ENCODE results near the gene LYPD5.
A peak's percentile ranks its signal among the peaks of the same experiment; 100 is the strongest.
"Not testable (repeated sequence)": the region's sequence is repeated elsewhere in the genome, so short reads cannot be mapped to it uniquely, and the experiment has no call there.

The LYPD5 gene, protein sequence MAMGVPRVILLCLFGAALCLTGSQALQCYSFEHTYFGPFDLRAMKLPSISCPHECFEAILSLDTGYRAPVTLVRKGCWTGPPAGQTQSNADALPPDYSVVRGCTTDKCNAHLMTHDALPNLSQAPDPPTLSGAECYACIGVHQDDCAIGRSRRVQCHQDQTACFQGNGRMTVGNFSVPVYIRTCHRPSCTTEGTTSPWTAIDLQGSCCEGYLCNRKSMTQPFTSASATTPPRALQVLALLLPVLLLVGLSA

DNA sequence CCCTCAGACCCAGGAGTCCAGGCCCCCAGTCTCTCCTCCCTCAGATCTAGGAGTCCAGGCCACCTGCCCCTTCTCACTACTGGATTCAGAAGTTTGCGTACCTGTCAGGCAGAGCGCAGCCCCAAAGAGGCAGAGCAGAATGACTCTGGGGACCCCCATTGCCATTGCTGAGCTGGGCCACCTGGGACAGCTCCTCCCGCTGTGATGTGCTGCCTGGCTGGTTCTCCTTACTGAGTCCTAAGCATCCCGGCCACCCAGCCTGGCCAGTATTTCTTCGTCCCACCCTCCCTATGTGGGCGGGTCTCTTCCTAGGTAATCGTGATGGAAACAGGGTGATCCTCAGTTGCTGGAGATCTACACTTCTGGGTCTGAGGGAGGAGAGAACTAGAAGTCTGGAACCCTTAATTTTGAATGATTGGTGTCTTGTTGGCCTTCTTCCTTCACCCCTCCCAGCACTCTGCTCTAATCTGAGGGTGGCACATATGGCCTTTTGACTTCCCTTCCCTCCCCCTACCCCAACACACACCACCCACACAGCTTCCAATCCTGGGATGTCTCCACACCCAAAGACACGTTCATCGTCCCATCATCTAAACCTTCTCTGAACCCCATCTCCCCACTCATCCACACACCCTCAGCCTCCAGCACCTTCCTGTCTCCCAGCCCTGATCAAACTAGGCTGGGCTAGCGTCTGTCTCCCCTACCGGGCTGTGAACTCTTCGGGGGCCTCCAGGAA, at the start of gene LYPD5:
Gene LYPD5, minus strand, starts transcription at position 232 of the 736 bp plus-strand sequence. Its CDS starts 67 bp downstream, at position 165.
- DNase-seq: no peak

DNA sequence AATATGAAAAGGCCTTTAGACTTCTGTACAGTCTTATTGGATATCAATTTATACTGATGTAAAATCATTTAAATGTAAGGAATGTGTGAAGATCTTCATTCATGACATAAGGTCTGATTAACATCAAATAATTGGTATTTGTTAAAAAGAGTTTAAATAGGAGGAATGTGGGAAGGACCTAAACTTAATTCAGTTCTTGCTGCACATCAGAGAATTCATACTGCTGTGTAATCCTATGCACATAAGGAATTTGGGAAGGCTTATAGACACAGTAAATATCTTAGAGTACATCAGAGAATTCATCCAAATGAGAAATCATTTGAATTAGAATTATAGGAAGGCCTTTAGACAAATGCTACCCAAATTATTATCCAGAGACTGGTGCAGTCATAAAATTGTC, 46.6 kb upstream of the LYPD5 start:
- DNase-seq: no peak

DNA sequence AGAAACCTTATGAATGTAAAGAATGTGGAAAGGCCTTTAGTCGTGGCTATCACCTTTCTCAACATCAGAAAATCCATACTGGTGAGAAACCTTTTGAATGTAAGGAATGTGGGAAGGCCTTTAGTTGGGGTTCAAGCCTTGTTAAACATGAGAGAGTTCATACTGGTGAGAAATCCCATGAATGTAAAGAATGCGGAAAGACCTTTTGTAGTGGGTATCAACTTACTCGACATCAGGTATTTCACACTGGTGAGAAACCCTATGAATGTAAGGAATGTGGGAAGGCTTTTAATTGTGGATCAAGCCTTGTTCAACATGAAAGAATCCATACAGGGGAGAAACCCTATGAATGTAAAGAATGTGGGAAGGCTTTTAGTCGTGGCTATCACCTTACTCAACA, 45.6 kb upstream of the LYPD5 start:
- no peak for DNase-seq

DNA sequence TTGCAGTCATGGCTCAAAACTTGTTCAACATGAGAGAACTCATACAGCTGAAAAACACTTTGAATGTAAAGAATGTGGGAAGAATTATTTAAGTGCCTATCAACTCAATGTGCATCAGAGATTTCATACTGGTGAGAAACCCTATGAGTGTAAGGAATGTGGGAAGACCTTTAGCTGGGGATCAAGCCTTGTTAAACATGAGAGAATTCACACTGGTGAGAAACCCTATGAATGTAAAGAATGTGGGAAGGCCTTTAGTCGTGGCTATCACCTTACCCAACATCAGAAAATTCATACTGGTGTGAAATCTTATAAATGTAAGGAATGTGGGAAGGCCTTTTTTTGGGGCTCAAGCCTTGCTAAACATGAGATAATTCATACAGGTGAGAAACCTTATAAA, 45.0 kb upstream of the LYPD5 start:
- DNase-seq: no peak

DNA sequence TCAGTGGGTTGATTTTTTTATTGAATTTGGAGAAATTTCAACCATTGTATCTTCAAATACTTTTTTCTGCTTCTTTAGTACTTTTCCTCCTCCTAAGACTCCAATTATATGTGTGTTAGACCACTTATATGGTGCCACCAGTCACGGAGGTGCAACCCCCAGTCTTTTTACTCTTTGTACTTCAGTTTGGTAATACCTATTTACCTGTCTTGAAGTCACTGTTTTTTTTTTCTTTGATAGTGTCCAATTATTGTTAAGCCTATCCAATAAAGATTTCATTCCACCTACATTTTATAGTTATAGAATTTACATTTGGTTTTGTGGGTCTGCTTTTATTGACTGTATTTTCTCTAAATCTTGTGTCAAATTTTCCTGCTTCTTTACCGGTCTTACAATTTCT, 39.8 kb upstream of the LYPD5 start:
- DNase-seq: no peak

DNA sequence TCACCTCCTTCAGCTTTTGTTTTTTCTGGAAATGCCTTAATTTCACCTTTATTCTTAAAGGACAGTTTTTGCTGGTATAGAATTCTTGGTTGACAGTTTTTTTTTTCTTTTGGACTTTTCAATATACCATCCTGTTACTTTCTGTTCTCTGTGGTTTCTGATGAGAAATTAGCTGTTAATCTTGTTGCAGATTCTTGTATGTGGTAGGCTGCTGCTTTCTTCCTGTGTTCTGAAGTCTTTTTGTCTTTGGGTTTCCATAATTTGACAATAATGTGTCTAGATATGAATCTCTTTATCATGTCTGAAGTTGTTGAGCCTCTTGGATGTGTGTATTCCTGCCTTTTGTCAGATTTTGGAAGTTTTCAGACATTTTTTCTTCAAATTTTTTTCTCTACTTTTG, 36.9 kb upstream of the LYPD5 start:
- no peak for DNase-seq

DNA sequence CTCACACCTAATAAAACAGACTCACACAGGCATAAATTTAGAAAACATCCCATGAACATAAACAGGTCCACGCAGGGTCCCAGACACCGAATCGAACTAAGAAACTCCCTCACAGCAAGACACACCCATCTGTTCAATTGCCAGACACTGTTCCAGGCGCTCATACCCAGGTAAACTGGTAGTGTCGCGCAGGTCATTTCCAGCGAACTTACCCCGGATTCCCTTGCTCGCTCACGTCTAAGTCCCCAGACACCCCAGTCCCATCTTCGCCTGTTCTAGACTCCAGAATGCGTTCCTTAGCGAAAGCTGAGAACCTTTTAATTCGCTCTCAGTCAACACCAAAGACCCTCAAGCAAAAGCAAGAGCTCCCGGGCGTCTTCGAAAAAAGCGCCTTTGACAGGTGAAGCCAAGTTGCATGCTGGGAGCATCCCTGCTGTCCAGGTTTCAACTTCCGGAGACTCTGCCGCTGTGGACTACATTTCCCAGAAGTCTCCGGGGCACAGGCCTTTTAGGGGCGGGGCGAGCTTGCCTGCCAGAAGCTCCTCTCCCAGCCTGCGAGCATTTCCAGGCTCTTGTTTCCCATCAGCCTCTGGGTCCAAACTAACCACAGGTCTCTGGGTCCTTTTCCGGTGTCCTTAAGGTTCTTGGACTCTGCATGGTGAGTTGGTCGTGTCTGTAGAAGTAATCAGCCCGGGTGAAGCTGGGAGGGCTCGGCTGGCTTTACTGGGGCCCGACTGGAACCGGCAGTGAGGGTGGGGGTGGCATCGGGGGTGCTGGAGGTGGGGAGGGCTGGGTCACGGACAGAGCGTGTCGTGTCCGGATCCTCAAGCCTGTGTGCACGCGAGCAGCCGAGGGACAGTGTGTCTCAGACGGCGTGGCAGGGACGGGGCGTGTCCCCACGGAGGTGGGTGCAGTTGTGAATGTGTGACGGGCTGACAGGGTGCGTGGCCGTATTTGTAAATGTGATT, 24.8 kb upstream of the LYPD5 start, which contains the start of gene ZNF283:
Gene ZNF283, plus strand, starts transcription at position 535 of the 968 bp plus-strand sequence. CDS start 6,184 bp downstream, outside the sequence.
- DNase-seq: peak; percentile 86

DNA sequence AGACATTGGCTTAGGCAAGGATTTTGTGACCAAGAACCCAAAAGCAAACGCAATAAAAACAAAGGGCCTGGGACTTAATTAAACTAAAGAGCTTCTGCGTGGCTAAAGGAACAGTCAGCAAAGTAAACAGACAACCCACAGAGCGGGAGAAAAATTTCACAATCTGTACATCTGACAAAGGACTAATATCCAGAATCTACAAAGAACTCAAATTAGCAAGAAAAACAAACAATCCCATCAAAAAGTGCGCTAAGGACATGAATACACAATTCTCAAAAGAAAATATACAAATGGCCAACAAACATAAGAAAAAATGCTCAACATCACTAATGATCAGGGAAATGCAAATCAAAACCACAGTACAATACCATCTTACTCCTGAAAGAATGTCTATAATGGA, 22.3 kb upstream of the LYPD5 start:
- not testable (repeated sequence) for DNase-seq

DNA sequence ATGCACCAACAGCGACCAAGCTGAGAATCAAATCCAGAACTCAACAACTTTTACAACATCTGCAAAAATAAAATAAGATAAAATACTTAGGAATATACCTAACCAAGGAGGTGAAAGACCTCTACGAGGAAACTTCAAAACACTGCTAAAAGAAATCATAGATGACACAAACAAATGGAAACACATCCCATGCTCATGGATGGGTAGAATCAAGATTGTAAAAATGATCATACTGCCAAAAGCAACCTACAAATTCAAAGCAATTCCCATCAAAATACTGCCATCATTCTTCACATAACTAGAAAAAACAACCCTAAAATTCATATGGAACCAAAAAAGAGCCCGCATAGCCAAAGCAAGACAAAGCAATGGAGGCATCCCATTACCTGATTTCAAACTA, 21.6 kb upstream of the LYPD5 start:
- DNase-seq: not testable (repeated sequence)

DNA sequence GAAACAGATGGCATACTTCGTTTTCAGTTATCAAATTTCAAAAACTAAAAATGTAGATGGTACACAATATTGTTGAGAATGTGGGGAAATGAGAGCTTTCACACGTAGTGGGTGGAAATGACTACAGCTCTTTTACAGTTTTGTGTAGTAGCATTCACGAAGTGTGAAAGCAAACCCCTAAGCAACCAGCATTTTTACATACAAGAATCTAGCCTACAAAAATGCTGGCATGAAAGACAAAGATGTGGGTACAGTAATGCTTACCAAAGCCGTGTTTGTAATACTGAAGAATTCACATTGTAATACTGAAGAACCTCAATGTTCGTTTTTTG, 18.6 kb upstream of the LYPD5 start:
- no peak for DNase-seq

DNA sequence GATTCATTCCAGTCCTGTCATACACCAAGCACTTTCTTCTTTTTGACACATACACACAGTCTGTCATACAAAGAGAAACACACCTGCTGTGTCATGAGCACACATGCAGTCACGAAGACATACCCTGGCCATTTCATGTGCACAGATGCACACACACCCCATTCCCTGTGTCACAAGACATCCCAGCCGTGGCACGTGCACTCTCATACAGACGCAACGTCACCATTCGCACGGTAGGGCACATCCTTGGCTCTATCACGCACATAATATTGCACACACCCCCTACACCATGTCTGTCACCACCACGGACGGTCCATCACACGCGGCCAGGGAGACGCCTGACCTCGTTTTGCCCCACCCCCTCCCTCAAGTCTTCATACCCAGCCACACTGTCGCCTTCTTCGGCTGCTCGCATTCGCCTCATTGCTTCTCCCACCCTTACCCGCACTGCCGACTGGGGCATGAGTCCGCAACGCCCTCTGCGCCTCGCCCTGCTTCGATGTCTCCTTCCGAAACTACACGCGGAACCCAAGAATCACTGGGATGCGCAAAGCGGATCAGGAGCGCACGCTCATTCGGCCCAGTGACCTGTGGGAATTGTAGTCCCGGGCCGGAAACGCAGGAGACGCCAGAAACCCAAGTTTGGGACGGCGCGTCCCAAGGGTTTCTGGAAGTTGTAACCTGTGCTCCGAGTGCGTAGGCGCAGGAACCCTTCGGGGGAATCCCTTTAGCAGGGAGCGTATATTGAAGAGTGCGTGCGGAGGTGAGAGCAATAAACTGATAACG, 18.0 kb upstream of the LYPD5 start:
- DNase-seq: peak; percentile 22

DNA sequence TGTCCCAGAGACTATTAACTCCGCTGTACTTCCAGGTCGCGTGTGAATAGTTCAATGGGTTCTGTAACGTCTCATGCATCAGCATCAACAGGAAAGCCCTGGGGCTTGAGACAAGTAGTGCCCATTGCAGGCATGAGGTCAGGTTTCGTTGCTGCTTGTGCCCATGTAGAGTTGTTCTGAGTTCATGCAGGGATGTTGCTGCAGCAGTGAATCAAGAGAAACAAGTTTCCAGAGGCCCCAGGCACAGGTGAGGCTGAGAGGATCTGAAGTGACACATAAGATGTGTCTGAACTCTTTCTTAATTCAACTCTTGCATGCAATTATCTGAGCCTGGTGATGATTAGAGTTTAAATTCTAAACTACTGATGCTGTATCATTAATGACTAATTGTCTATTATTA, 16.3 kb upstream of the LYPD5 start:
- DNase-seq: no peak

DNA sequence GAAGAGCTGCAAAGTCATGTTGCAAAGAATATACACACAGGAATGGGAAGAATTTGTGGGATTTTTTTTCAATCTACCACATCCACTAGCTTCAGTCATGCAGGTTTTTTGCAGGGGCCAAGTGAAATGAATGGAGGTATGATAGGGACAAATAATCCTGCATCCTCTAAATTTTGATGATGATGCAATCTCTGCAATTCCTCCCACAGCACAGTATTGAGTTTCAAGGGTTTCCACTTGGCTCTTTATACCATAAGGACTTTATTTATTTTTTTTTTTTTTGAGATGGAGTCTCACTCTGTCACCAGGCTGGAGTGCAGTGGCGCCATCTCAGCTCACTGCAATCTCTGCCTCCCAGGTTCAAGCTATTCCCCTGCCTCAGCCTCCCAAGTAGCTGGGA, 15.2 kb upstream of the LYPD5 start:
- not testable (repeated sequence) for DNase-seq

DNA sequence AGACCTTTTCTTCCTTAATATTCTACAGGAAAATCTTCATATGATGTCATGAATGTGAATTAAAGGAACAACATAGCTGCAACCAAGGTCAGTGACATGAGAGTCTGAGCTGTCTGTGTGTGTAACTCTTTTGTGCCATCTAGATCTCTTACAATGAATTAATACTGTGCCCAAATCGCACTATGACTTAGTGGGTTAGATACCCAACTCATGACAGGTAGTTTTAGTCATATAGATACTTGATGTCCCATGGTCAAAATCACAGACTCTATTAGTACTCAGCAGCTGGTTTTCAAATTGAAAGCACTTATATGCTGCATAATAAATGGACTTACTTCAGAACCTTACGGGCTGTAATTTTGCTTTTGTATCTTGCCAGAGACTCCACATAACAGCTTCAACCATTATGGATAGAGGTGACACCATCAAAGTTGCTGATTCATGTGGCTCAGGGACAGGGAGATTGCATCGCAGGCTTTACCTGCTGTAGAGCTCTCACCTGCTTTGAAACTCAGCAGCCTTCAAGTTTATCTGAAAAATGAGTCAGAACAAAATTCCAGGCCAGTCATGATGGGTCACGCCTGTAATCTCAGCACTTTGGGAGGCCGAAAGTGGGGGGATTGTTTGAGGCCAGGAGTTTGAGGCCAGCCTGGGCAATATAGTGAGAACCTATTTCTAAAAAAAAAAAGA, 12.6 kb upstream of the LYPD5 start:
- DNase-seq: no peak

DNA sequence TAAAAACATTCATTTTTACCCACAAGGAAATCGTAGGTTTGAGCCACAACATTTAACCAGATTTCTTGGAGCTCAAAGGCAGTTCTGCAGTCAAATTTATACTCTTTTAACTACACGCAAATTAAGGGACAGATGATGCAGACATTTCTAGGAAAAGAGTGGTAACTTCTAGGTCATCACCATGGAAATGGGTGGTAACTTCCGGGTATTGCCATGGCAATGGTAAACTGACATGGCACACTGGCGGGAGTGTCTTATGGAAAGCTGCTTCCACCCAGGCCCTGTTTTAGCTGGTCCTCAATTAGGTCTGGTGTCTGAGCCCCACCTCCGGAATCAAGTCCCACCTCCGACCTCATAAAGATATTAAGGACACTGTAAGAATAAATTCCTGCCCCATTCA, 10.4 kb upstream of the LYPD5 start:
- DNase-seq: no peak

DNA sequence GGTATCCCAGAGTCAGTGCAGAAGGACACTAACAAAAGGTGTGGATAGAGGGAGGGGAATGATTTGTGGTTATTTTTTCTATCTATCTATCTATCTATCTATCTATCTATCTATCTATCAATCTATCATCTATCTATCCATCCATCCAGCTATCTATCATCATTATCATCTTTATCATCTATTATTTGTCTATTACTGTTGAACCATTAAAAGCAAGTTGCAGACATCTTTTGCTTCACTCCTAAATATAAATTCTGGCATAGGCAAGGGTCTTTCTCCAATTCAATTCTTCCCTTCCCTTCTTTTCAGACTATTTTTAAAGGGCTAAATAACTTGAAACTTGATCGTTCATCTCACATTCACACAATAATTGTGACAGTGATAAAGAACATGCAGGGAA, 10.0 kb upstream of the LYPD5 start:
- no peak for DNase-seq

DNA sequence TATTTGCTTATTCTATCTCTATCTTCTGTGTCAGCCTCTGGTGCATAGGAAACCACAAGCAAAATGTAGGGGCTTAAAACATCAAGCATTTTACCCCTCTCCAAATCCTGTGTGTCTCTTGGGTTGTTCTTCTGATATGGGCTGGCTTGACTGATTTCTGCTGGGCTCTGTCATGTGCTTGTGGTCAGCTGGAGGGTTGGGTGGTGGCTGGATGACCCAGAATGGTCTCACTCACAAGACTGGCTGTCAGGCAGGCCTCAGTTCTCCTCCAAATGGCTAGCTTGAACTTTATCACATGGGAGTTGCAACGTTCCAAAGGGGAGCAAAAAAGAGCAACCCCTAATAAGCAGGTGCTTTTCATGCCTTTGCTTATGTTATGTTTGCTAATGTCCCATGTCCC, 9.6 kb upstream of the LYPD5 start:
- no peak for DNase-seq

DNA sequence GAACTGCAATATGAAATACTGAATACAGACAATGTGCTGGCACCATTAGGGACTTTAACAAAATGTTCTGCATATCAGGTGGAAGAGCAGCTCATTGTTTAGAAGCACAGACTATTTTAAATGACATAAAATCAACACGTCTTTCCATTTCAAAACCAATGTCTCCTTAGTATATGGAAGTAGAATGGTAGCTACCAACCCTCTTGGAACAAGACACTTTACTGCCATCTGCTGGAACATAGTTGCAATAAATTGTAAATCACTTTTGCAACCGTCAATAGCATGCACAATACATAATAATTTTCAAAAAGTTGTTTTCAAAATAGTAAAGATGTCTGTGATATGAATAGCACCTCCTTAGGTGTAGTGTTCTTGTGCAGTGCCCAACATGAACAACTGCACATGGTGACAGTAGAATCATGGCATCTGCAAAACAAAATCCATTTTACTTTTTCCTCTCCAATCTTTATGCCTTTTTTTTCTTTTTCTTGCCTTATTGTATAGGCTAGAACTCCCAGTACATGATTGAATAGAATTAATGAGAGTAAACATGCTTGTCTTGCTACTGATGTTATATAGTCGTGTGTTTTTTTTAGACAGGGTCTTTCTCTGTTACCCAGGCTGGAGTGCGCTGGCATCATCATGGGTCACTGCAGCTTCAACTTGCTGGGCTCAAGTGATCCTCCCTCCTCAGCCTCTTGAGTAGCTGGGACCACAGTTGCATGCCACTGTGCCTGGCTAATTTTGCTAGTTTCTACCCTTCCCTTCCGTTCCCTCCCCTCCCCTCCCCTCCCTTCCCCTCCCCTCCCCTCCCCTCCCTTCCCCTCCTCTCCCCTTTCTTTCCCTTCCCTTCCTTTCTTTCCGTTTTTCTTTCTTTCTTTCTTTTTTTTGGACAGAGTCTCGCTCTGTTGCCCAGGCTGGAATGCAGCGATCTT, 7.8 kb upstream of the LYPD5 start:
- DNase-seq: peak; percentile 19

DNA sequence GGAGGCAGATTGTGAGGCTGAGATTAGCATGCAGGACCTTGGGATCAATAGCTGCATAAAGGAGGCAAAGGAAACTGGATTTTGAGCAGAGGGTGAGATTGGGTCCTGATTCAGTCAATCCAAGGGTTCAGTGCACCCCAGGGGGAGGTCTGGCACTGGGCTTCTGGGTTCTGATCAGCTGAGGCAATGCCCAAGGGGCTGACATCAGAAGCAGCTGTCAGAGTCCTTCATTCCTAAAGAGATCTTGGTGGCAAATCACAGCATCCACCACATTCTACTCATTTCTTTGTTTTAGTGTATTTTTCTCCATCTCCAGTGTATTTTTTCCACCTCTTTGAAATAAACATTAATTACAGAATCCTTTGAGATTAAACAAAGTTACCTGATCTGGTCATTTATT, 5.4 kb upstream of the LYPD5 start:
- DNase-seq: no peak

DNA sequence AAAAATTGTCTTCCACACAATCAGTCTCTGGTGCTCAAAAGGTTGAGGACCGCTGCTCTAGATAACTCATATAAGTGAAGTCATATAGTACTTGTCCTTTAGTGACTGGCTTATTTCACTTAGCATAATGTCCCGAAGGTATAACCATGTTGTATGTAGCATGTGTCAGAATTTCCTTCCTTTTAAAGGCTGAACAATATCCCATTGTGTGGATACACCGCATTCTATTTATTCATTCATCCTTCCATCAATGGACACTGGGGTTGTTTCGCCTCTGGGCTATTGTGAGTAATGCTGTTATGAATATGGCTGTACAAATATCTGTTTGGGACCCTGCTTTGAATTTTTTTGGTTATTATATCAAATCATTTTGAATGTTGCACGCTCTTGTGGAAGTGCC, 4.6 kb upstream of the LYPD5 start:
- DNase-seq: no peak

DNA sequence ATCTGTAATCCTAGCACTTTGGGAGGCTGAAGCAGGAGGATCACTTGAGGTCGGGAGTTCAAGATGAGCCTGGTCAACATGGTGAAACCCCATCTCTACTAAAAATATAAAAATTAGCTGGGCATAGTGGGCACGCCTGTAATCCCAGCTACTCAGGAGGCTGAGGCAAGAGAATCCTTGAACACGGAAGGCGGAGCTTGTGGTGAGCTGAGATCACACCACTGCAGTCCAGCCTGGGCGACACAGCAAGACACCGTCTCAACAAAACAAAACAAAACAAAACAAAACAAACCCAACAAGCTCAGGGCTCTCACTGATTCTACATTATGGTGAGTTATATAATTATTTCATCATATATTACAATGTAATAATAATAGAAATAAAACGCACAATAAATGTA, 4.2 kb upstream of the LYPD5 start:
- DNase-seq: not testable (repeated sequence)
